SK-N-SH (cell line): ENCODE data around the gene LPP. TPM values are rescaled to one million over a fixed set of nuclear protein-coding genes. Genes with fewer than 3 reads are reported as not detected.

Experiments used
- CTCF ChIA-PET: fragments of 300-600, 350-600 bp; formaldehyde crosslinking; extraction: SDS; loops from one replicate; lab custom pipeline; 2021; lab: Yijun Ruan, JAX
- POLR2A ChIA-PET: fragments of 350-600 bp; sonication (Branson Sonifier 250); formaldehyde crosslinking; extraction: SDS; loops from one replicate; lab custom pipeline; 2020; ENCODE audit warnings: antibody characterized with exemption, inconsistent platforms; lab: Yijun Ruan, JAX
- DNase-seq: peaks from one replicate; pipeline ENCODE4 v3.0.0; 2012
- H2AFZ ChIP-seq: fragments of 200-600 bp; sonication (generic); 2 replicates; pipeline ENCODE4 v1.8.1; 2016; ENCODE audit warnings: antibody characterized with exemption, mild to moderate bottlenecking, low read depth
- H3F3A ChIP-seq: fragments of 200-600 bp; sonication (generic); replicated peaks from 2 replicates; pipeline ENCODE3; 2016; ENCODE audit warnings: antibody characterized with exemption, mild to moderate bottlenecking; ENCODE audit not compliant: insufficient read depth
- H3K27ac ChIP-seq, 2 experiments: fragments of 200-500 bp in 1 of 2; fragments of 200-600 bp in 1 of 2; sonication (Bioruptor generic) in 1 of 2; sonication (generic), shearing (Covaris generic) in 1 of 2; 2 replicates each; pipeline versions ENCODE4 v1.5.1 to v1.6.1; 2014 to 2016; ENCODE audit warnings: low read depth in 2 of 2, inconsistent platforms in 1 of 2, low read length in 1 of 2, mild to moderate bottlenecking in 1 of 2, mixed read lengths in 1 of 2
- H3K27me3 ChIP-seq: fragments of 200-600 bp; sonication (generic), shearing (Covaris generic); 2 replicates; pipeline ENCODE4 v1.6.1; 2016; ENCODE audit warnings: mixed run types; ENCODE audit not compliant: insufficient read depth
- H3K36me3 ChIP-seq, 2 experiments: fragments of 200-500 bp in 1 of 2; fragments of 200-600 bp in 1 of 2; sonication (Bioruptor generic) in 1 of 2; sonication (generic) in 1 of 2; replicated peaks in 1 of 2; 2 replicates each; pipeline versions ENCODE3 to v1.5.1; 2014 to 2016; ENCODE audit warnings: low read length in 1 of 2, mild to moderate bottlenecking in 1 of 2; ENCODE audit not compliant: insufficient read depth in 2 of 2, control insufficient read depth in 1 of 2
- H3K4me1 ChIP-seq, 2 experiments: fragments of 200-500 bp in 1 of 2; fragments of 200-600 bp in 1 of 2; sonication (Bioruptor generic) in 1 of 2; sonication (generic), shearing (Covaris generic) in 1 of 2; 2 replicates each; pipeline versions ENCODE4 v1.5.1 to v1.6.1; 2014 to 2016; ENCODE audit warnings: low read depth in 1 of 2, low read length in 1 of 2, mixed run types in 1 of 2; ENCODE audit not compliant: insufficient read depth in 2 of 2, control insufficient read depth in 1 of 2
- H3K4me2 ChIP-seq: fragments of 200-600 bp; sonication (generic), shearing (Covaris generic); 2 replicates; pipeline ENCODE4 v1.6.1; 2017; ENCODE audit warnings: mixed run types
- H3K4me3 ChIP-seq, 2 experiments: fragments of 200-500 bp in 1 of 2; fragments of 200-600 bp in 1 of 2; sonication (Bioruptor generic) in 1 of 2; sonication (generic), shearing (Covaris generic) in 1 of 2; 2 replicates each; pipeline versions ENCODE4 v1.5.1 to v1.8.1; 2014 to 2016; ENCODE audit warnings: low read depth in 2 of 2, inconsistent platforms in 1 of 2, low read length in 1 of 2, mild to moderate bottlenecking in 1 of 2, mixed read lengths in 1 of 2, moderate library complexity in 1 of 2
- H3K79me2 ChIP-seq: fragments of 200-600 bp; sonication (generic); 2 replicates; pipeline ENCODE4 v1.8.1; 2017; ENCODE audit warnings: mild to moderate bottlenecking; ENCODE audit not compliant: insufficient read depth
- H3K9ac ChIP-seq: fragments of 200-600 bp; sonication (generic); 2 replicates; pipeline ENCODE4 v1.6.1; 2017; ENCODE audit warnings: mixed run types
- H3K9me2 ChIP-seq: fragments of 200-600 bp; sonication (generic); 2 replicates; pipeline ENCODE4 v1.6.1; 2017; ENCODE audit warnings: mixed run types
- H3K9me3 ChIP-seq: fragments of 200-600 bp; sonication (generic); 2 replicates; pipeline ENCODE4 v1.6.1; 2017; ENCODE audit warnings: mixed run types, mild to moderate bottlenecking, moderate library complexity
- H4K20me1 ChIP-seq: fragments of 200-600 bp; sonication (generic); 2 replicates; pipeline ENCODE4 v1.6.1; 2017; ENCODE audit warnings: mild to moderate bottlenecking, mixed run types; ENCODE audit not compliant: insufficient read depth
- CHD2 ChIP-seq: fragments of 150-350 bp; IDR thresholded peaks from 2 replicates; pipeline ENCODE4 v1.6.1; 2018; ENCODE audit warnings: low read length; ENCODE audit not compliant: partially characterized antibody
- EZH2phosphoT487 ChIP-seq: fragments of 200-600 bp; sonication (generic); IDR thresholded peaks from 2 replicates; pipeline ENCODE4 v1.6.1; 2017; ENCODE audit warnings: low read depth, mixed run types, mild to moderate bottlenecking, antibody characterized with exemption, moderate library complexity, borderline replicate concordance
- FOSL2 ChIP-seq: IDR thresholded peaks from 2 replicates; pipeline ENCODE4 v1.4.0; 2012; ENCODE audit warnings: low read depth, mild to moderate bottlenecking, moderate library complexity, borderline replicate concordance
- GABPA ChIP-seq: IDR thresholded peaks from 2 replicates; pipeline ENCODE4 v1.4.0; 2012; ENCODE audit warnings: low read depth, mild to moderate bottlenecking
- MAX ChIP-seq: IDR thresholded peaks from 2 replicates; pipeline ENCODE4 v1.4.0; 2012; ENCODE audit warnings: low read depth
- MEF2A ChIP-seq: IDR thresholded peaks from 2 replicates; pipeline ENCODE4 v1.4.0; 2012; ENCODE audit warnings: low read depth, borderline replicate concordance
- MXI1 ChIP-seq: IDR thresholded peaks from 2 replicates; pipeline ENCODE4 v1.6.1; 2012; ENCODE audit warnings: mild to moderate bottlenecking, low read depth, low read length, improper control_type of control experiment
- PBX3 ChIP-seq: IDR thresholded peaks from 2 replicates; pipeline ENCODE4; 2012
- REST ChIP-seq: IDR thresholded peaks from 2 replicates; pipeline ENCODE4 v1.6.1; 2012; ENCODE audit warnings: mild to moderate bottlenecking, low read depth, low read length, moderate library complexity
- SIN3A ChIP-seq: IDR thresholded peaks from 2 replicates; pipeline ENCODE4 v1.6.1; 2012; ENCODE audit warnings: low read depth, mild to moderate bottlenecking, low read length, moderate library complexity, borderline replicate concordance
- USF1 ChIP-seq: IDR thresholded peaks from 2 replicates; pipeline ENCODE4 v1.4.0; 2012; ENCODE audit warnings: low read depth, borderline replicate concordance
- YY1 ChIP-seq: IDR thresholded peaks from 2 replicates; pipeline ENCODE4 v1.4.0; 2012; ENCODE audit warnings: low read depth, mild to moderate bottlenecking
- WGBS: methylation state at CpG from one replicate; pipeline ENCODE4 v1.1.6; 2017; ENCODE audit warnings: low lambda C conversion rate; 5-methylcytosine and 5-hydroxymethylcytosine counted together
- polyA plus RNA-seq, 3 experiments: library from polyadenylated mRNA; depleted of rRNA; stranded (reverse); fragments of >200 nt; gene quantifications; 2 replicates each; pipeline ENCODE4 v1.2.3, GENCODE V29; 2012

The LPP gene
- polyA plus RNA-seq, 1 of the 3 experiments (the other 2 are of a cell fraction) = 6.6 TPM

GRCh38 chr3:188712991-188713390 is 559.0 kb downstream of the LPP start:
- no peak for DNase-seq
- Histone ChIP-seq H3K4me2 (0 out of 2 replicates have a peak overlapping the region, but pooled peaks have one; percentile 46), H2AFZ (no peak overlapping the region), H3F3A (peaks cover 9% of the 10 kb centered on the region), H4K20me1 (peaks cover 10% of the 10 kb centered on the region; the same call in 1 of the 2 replicates), H3K27me3 (no peaks in the 10 kb centered on the region), H3K9me3 (no peaks in the 10 kb centered on the region), H3K79me2 (peaks cover 25% of the 10 kb centered on the region; the same call in 1 of the 2 replicates), H3K4me1 (peaks cover 0 to 19% of the 10 kb centered on the region in 2 experiments; a peak in 2 of 4 replicates), H3K27ac (peak overlapping the region in 1 of 2 experiments; percentile 73; a peak in 1 of 4 replicates), H3K4me3 (no peak overlapping the region), H3K9ac (no peak overlapping the region), H3K36me3 (peaks cover 0 to 11% of the 10 kb centered on the region in 2 experiments), H3K9me2 (no peaks in the 10 kb centered on the region)
- TF ChIP-seq EZH2phosphoT487 = no peak
- TF ChIP-seq MEF2A = no peak
- no peak for TF ChIP-seq MAX
- TF ChIP-seq YY1 = no peak
- no peak for TF ChIP-seq REST
- TF ChIP-seq USF1 = no peak
- TF ChIP-seq GABPA = no peak
- ChIA-PET POLR2A (no interaction called here), CTCF (interaction anchor here (0.6 kb wide), 1 partner anchor 16 kb away, joined by 3 read pairs; no protein-coding TSS in a partner anchor)
- WGBS = 75% methylated on average over 3 of the region's 3 CpGs

- Histone ChIP-seq H3F3A (peaks cover 3% of the 10 kb centered on the region), H3K79me2 (peaks cover 24% of the 10 kb centered on the region; the same call in 1 of the 2 replicates), H3K9me2 (no peaks in the 10 kb centered on the region), H3K27ac (no peak overlapping the region), H4K20me1 (no peaks in the 10 kb centered on the region), H3K36me3 (peaks cover 0 to 3% of the 10 kb centered on the region in 2 experiments), H3K9me3 (no peaks in the 10 kb centered on the region), H3K4me2 (no peak overlapping the region), H3K4me1 (no peaks in the 10 kb centered on the region), H3K27me3 (no peaks in the 10 kb centered on the region), H3K9ac (no peak overlapping the region), H3K4me3 (no peak overlapping the region), H2AFZ (no peak overlapping the region)
- WGBS = 100% methylated on average over 1 of the region's 1 CpG
- CTCF ChIA-PET = no interaction called here
- no peak for TF ChIP-seq EZH2phosphoT487
- TF ChIP-seq PBX3 = no peak
- TF ChIP-seq FOSL2 = no peak
- TF ChIP-seq MXI1 = no peak
- TF ChIP-seq USF1 = no peak
- no peak for TF ChIP-seq SIN3A
- no peak for TF ChIP-seq CHD2
- POLR2A ChIA-PET = no interaction called here
- no peak for DNase-seq
These were observed 565.6 kb downstream of the LPP start for GRCh38 chr3:188719545-188719944.
